Heart left ventricle (tissue), 16 donors: ENCODE results near the gene FNBP1. TPM values are rescaled to one million over a fixed set of nuclear protein-coding genes. Genes with fewer than 3 reads are reported as not detected.

ENCODE experiments used
- ATAC-seq, 4 donors: fragments of 200-7000 bp; cut with Tn5 transposase; one replicate each; pipeline ENCODE4 v1.9.1; 2020 to 2022; ENCODE audit warnings: moderate library complexity in 4 of 4, mild to moderate bottlenecking in 3 of 4, moderate number of reproducible peaks in 1 of 4
- DNase-seq, 5 donors: peaks; one replicate each; pipeline ENCODE4 v3.0.0-alpha.2; 2020
- H3K27ac ChIP-seq, 12 donors: fragments of 200-600 bp; sonication (generic) in 4 of 12; one replicate each; pipeline versions ENCODE4 v1.5.0 to v1.8.0; 2016 to 2022; ENCODE audit warnings: mild to moderate bottlenecking in 2 of 12
- H3K27me3 ChIP-seq, 9 donors: fragments of 200-600 bp; sonication (generic) in 2 of 9; one replicate each; pipeline versions ENCODE4 v1.5.1 to v1.8.0; 2016 to 2022; ENCODE audit warnings: mild to moderate bottlenecking in 3 of 9
- H3K36me3 ChIP-seq, 9 donors: fragments of 200-600 bp; sonication (generic) in 2 of 9; one replicate each; pipeline versions ENCODE4 v1.5.0 to v1.8.0; 2018 to 2022; ENCODE audit warnings: mild to moderate bottlenecking in 2 of 9
- H3K4me1 ChIP-seq, 12 donors: fragments of 200-600 bp; sonication (generic) in 4 of 12; one replicate each; pipeline versions ENCODE4 v1.5.0 to v1.8.0; 2016 to 2022; ENCODE audit warnings: mild to moderate bottlenecking in 3 of 12
- H3K4me3 ChIP-seq, 12 donors: fragments of 200-600 bp; sonication (generic) in 4 of 12; one replicate each; pipeline versions ENCODE4 v1.5.0 to v1.8.0; 2017 to 2022; ENCODE audit warnings: mild to moderate bottlenecking in 9 of 12, moderate library complexity in 4 of 12
- H3K9me3 ChIP-seq, 12 donors: fragments of 200-600 bp; sonication (generic) in 4 of 12; one replicate each; pipeline versions ENCODE4 v1.5.0 to v1.8.0; 2016 to 2022; ENCODE audit warnings: mild to moderate bottlenecking in 1 of 12
- POLR2A ChIP-seq, 2 donors: fragments of 450-650 bp; IDR thresholded peaks; one replicate each; pipeline ENCODE4 v1.6.1; 2017; ENCODE audit warnings: antibody characterized with exemption in 2 of 2, mild to moderate bottlenecking in 2 of 2, moderate library complexity in 2 of 2
- WGBS, 4 donors: extraction: QIAGEN DNeasy Blood & Tissue Kit in 2 of 4; methylation state at CpG; one replicate each; pipeline versions ENCODE4 v1.1.5 to v1.1.7; 2013 to 2018; 5-methylcytosine and 5-hydroxymethylcytosine counted together
- intact Hi-C, 10 donors: fragments of 100-400 bp; cut with DNase I; formaldehyde crosslinking; loops; one replicate each; pipeline versions ENCODE4 v1.11.1 to v1.14.2; 2022
- polyA plus RNA-seq, 2 donors: library from polyadenylated mRNA; stranded (reverse); fragments of 200-250 nt; gene quantifications; one replicate each; pipeline ENCODE4 v1.2.3, GENCODE V29; 2013
- total RNA-seq, 9 donors: library from RNA; depleted of rRNA in 2 of 9; stranded (reverse); fragments of >200 nt in 2 of 9; fragmentation: NEBNext Ultra II Directional in 3 of 9; extraction: Animal tissue kit (Norgen Biotek cat#: 25700) in 3 of 9; gene quantifications; one replicate each; pipeline versions ENCODE4 v1.1.0 to v1.2.4, GENCODE V29; 2016 to 2023
- TF ChIP-seq, protein P1 (sequence below), 12 donors: fragments of 200-600 bp; sonication (generic) in 4 of 12; IDR thresholded peaks; one replicate each; pipeline versions ENCODE4 v1.5.0 to v1.8.0; 2018 to 2022; ENCODE audit warnings: antibody characterized with exemption in 12 of 12, mild to moderate bottlenecking in 5 of 12
- donor health status: ischemic (EF 13 %, LVEDD 7.1; RV severe dilation, severe dysfunction).
- donor health status: healthy with polysubstance abuse.
- donor health status: DM: no; HTN: yes; CAD: no.
- donor health status: DM: no; HTN: no; CAD: no.
- donor health status: ischemic (EF 25% LVEDD 6.9; RV normal size, moderate dysfunction).
- donor health status: ischemic (EF 25% LVEDD 5.7; RV mildly dilated, moderate dysfunction).
- donor health status: healthy.
- donor health status: DM: yes; HTN: yes; CAD: no.
- donor health status: ischemic (EF 35%, LVEDD 5.7; RV mildly dilated, moderate dysfunction).
- donor health status: nonischemic (EF 11% LVEDD 7.7; RV severe dilation, severe dysfunction).
- donor health status: DM: yes; HTN: yes; CAD: no.
- donor health status: PGD.
- donor health status: ischemic (EF 29% LVEDD 5.4; RV normal size, mild dysfunction).
- donor health status: nonischemic (EF 23%, LVEDD 6.1; RV moderate dilation, normal function).

FNBP1 gene
- total and polyA plus RNA-seq, 11 donors, result 6.9 to 47.3 (median 24.1) TPM

DNA sequence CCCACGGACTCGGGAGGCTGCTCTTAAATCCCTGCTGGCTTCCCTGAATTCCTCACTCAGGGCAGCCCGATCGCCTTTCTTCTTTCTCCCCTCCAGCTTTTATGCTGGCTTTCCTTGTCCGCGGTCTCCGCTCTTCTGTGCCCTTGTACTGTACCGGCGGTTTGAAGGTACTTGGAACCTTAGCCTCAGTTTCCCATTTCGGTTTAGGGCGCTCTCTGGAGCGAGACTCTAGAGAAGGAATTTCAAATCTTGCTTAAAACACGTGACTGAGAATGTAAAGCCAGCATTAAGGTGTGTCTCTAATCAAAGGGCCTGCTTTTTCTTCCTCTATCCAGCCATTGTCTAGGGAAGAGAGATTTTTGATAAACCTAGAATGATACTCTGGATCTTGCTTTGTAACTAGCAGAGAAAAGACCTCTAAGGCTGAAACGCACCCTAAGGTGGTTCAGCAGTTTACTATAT lies 11.4 kb upstream of the FNBP1 start:
- 3 to 6% (median 4%) methylated on average over 14 of the region's 14 CpGs for WGBS, 4 donors
- DNase-seq (no peak), ATAC-seq (peak in 2 of 4 donors; percentile 9 to 11)
- intact Hi-C loops, result loop anchor here in 4 of 10 donors (5.0 to 10.0 kb wide), 3 partner anchors 120 to 170 kb away; no protein-coding TSS in a partner anchor
- H3K27ac ChIP-seq, result peak overlapping the region; percentile 82 to 93 (median 89)
- peaks cover 0 to 20% (median 11%) of the 10 kb centered on the region in 9 donors for H3K36me3 ChIP-seq
- H3K4me3 ChIP-seq, result peak overlapping the region; percentile 79 to 100 (median 96)
- H3K4me1 ChIP-seq, result peaks cover 5 to 45% (median 27%) of the 10 kb centered on the region in 12 donors
- no peaks in the 10 kb centered on the region for H3K9me3 ChIP-seq
- TF ChIP-seq, protein P1, sequence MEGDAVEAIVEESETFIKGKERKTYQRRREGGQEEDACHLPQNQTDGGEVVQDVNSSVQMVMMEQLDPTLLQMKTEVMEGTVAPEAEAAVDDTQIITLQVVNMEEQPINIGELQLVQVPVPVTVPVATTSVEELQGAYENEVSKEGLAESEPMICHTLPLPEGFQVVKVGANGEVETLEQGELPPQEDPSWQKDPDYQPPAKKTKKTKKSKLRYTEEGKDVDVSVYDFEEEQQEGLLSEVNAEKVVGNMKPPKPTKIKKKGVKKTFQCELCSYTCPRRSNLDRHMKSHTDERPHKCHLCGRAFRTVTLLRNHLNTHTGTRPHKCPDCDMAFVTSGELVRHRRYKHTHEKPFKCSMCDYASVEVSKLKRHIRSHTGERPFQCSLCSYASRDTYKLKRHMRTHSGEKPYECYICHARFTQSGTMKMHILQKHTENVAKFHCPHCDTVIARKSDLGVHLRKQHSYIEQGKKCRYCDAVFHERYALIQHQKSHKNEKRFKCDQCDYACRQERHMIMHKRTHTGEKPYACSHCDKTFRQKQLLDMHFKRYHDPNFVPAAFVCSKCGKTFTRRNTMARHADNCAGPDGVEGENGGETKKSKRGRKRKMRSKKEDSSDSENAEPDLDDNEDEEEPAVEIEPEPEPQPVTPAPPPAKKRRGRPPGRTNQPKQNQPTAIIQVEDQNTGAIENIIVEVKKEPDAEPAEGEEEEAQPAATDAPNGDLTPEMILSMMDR (IDR thresholded peaks at IDR 0.05), result no peak
- no peak for TF ChIP-seq POLR2A (IDR thresholded peaks at IDR 0.05)
- H3K27me3 ChIP-seq, result no peaks in the 10 kb centered on the region

GRCh38 chr9:130053504-130054324 lies 10.7 kb upstream of the FNBP1 start, which contains the start of gene GPR107:
Gene GPR107 (plus strand): TSS chr9:130053906. CDS start chr9:130053933, 27 bp downstream.
- ATAC-seq, result peak; percentile 84 to 99 (median 98)
- peak; percentile 85 to 92 (median 87) for DNase-seq
- TF ChIP-seq, protein P1 (IDR thresholded peaks at IDR 0.05), result peak in 1 of 12 donors; percentile 2
- TF ChIP-seq POLR2A (IDR thresholded peaks at IDR 0.05), result peak in 1 of 2 donors; percentile 80
- Histone ChIP-seq H3K4me1 (peaks cover 5 to 45% (median 27%) of the 10 kb centered on the region in 12 donors), H3K9me3 (no peaks in the 10 kb centered on the region), H3K36me3 (peaks cover 0 to 15% (median 5%) of the 10 kb centered on the region in 9 donors), H3K27ac (peak within 1 kb of the TSS; percentile 82 to 93 (median 89)), H3K27me3 (no peaks in the 10 kb centered on the region), H3K4me3 (peak within 1 kb of the TSS; percentile 79 to 100 (median 96))
- WGBS, 4 donors, result 0 to 1% (median 1%) methylated on average over 18 to 64 of the region's 64 CpGs
- intact Hi-C loops, result loop anchor here in 4 of 10 donors (5.0 to 10.0 kb wide), 3 partner anchors 119 to 169 kb away; no protein-coding TSS in a partner anchor

DNA sequence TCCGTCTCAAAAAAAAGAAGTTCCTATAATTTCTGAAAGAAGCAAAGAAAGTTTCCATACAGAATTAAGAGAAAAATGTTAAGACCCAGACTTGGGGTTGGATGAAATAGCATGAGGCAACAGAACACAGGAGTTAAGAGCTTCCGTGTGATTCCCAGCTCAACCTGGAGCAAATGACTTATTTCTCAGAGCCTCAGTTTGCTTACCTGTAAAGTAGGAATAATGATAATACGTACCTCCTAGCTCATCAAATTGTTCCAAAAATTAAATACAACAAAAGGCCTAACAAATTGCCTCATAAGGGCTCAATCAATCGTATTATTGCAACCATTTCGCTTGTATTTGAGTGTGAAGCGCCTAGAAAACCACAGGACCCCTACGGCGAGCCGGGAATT lies 10.1 kb upstream of the FNBP1 start:
- TF ChIP-seq, protein P1 (IDR thresholded peaks at IDR 0.05), result no peak
- no peak for TF ChIP-seq POLR2A (IDR thresholded peaks at IDR 0.05)
- Histone ChIP-seq H3K4me1 (peaks cover 5 to 45% (median 27%) of the 10 kb centered on the region in 12 donors), H3K4me3 (peak overlapping the region; percentile 79 to 100 (median 96)), H3K36me3 (peaks cover 0 to 9% (median 4%) of the 10 kb centered on the region in 9 donors), H3K27ac (peak overlapping the region; percentile 82 to 93 (median 89)), H3K27me3 (no peaks in the 10 kb centered on the region), H3K9me3 (no peaks in the 10 kb centered on the region)
- DNase-seq (no peak), ATAC-seq (no peak)
- intact Hi-C loops, result loop anchor here in 4 of 10 donors (5.0 to 10.0 kb wide), 3 partner anchors 118 to 168 kb away; no protein-coding TSS in a partner anchor
- WGBS, 4 donors, result 11 to 16% (median 14%) methylated on average over 9 of the region's 9 CpGs

GRCh38 chr9:130051855-130052254 lies 8.9 kb upstream of the FNBP1 start:
- Histone ChIP-seq H3K27me3 (no peaks in the 10 kb centered on the region), H3K4me1 (peaks cover 5 to 45% (median 27%) of the 10 kb centered on the region in 12 donors), H3K9me3 (no peaks in the 10 kb centered on the region), H3K36me3 (peaks cover 0 to 4% (median 0%) of the 10 kb centered on the region in 9 donors), H3K27ac (peak overlapping the region in 1 of 12 donors; percentile 91), H3K4me3 (no peak overlapping the region)
- DNase-seq (no peak), ATAC-seq (no peak)
- TF ChIP-seq, protein P1 (IDR thresholded peaks at IDR 0.05), result no peak
- TF ChIP-seq POLR2A (IDR thresholded peaks at IDR 0.05), result no peak
- intact Hi-C loops, result loop anchor here in 4 of 10 donors (5.0 to 10.0 kb wide), 3 partner anchors 117 to 167 kb away; no protein-coding TSS in a partner anchor
